ENCODE measurements around the gene BBS1. TPM values are rescaled to one million over a fixed set of nuclear protein-coding genes. Genes with fewer than 3 reads are reported as not detected.
A peak's percentile ranks its signal among the peaks of the same experiment; 100 is the strongest.

Gene BBS1
- total RNA-seq, 2 experiments from 2014 or later, result 11.1 to 13.2 TPM

- ChIA-PET CTCF (interaction anchor here (0.6 kb wide), 1 partner anchor 157 kb away, joined by 3 read pairs; no protein-coding TSS in a partner anchor), POLR2A (no interaction called here)
- no peaks in the 10 kb centered on the region for H3K27me3 Mint-ChIP-seq
- H3K9me3 Mint-ChIP-seq, result no peaks in the 10 kb centered on the region
- peaks cover 23% of the 10 kb centered on the region for H3K36me3 Mint-ChIP-seq
- no peak overlapping the region for H3K27ac Mint-ChIP-seq
- intact Hi-C loops (cut with micrococcal nuclease), result no loop called here
- no peak for DNase-seq
- H3K4me3 Mint-ChIP-seq, result no peak overlapping the region
- H3K4me1 Mint-ChIP-seq (ENCODE audit: low read depth), result no peaks in the 10 kb centered on the region
Measured at GRCh38 chr11:66494935-66495334, 15.5 kb upstream of the BBS1 start.

DNA sequence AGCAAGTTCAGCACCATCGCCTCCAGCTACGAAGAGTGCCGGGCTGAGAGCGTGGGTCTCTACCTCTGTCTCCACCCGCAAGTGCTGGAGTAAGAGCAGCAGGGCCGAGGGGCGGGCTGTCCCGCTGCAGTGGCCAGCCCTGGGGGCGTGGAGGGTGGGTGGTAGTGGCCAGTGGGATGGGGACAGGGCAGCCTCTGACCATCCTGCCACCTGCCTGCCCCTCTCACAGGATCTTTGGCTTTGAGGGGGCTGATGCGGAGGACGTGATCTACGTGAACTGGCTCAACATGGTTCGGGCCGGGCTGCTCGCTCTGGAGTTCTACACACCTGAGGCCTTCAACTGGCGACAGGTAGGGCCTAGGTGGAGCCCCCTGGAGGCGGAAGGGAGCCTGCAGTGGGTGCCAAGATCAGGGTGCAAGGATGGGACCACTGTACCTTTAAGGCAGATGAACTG lies 15.0 kb upstream of the BBS1 start:
- Mint-ChIP-seq H3K4me1 (ENCODE audit: low read depth) (no peaks in the 10 kb centered on the region), H3K36me3 (peaks cover 22% of the 10 kb centered on the region), H3K9me3 (no peaks in the 10 kb centered on the region), H3K27me3 (no peaks in the 10 kb centered on the region), H3K27ac (no peak overlapping the region), H3K4me3 (no peak overlapping the region)
- ChIA-PET POLR2A (no interaction called here), CTCF (no interaction called here)
- DNase-seq, result peak; percentile 32
- intact Hi-C loops (cut with micrococcal nuclease), result no loop called here

DNA sequence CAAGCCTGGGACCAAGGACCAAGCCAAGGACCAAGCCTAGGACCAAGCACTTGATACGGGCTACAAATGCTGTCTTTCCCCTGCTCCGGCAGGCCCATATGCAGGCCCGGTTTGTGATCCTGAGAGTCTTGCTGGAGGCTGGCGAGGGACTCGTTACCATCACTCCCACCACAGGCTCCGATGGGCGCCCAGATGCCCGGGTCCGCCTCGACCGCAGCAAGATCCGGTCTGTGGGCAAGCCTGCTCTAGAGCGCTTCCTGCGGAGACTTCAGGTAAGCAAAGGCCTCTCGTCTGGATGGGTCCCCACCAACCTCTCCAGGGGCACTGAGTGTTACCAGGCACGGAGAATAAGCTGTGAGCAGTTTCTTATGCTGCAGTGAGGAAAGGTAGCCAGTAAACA lies 13.2 kb upstream of the BBS1 start:
- ChIA-PET CTCF (no interaction called here), POLR2A (no interaction called here)
- Mint-ChIP-seq H3K36me3 (peaks cover 17% of the 10 kb centered on the region), H3K4me1 (ENCODE audit: low read depth) (no peaks in the 10 kb centered on the region), H3K27ac (no peak overlapping the region), H3K4me3 (no peak overlapping the region), H3K9me3 (no peaks in the 10 kb centered on the region), H3K27me3 (no peaks in the 10 kb centered on the region)
- DNase-seq, result no peak
- intact Hi-C loops (cut with micrococcal nuclease), result no loop called here

GRCh38 chr11:66498506-66498905 lies 11.9 kb upstream of the BBS1 start:
- H3K9me3 Mint-ChIP-seq, result no peaks in the 10 kb centered on the region
- ChIA-PET CTCF (no interaction called here), POLR2A (no interaction called here)
- no peak for DNase-seq
- H3K4me1 Mint-ChIP-seq (ENCODE audit: low read depth), result no peaks in the 10 kb centered on the region
- intact Hi-C loops (cut with micrococcal nuclease), result no loop called here
- H3K27me3 Mint-ChIP-seq, result no peaks in the 10 kb centered on the region
- H3K4me3 Mint-ChIP-seq, result no peak overlapping the region
- H3K27ac Mint-ChIP-seq, result no peak overlapping the region
- peaks cover 12% of the 10 kb centered on the region for H3K36me3 Mint-ChIP-seq

DNA sequence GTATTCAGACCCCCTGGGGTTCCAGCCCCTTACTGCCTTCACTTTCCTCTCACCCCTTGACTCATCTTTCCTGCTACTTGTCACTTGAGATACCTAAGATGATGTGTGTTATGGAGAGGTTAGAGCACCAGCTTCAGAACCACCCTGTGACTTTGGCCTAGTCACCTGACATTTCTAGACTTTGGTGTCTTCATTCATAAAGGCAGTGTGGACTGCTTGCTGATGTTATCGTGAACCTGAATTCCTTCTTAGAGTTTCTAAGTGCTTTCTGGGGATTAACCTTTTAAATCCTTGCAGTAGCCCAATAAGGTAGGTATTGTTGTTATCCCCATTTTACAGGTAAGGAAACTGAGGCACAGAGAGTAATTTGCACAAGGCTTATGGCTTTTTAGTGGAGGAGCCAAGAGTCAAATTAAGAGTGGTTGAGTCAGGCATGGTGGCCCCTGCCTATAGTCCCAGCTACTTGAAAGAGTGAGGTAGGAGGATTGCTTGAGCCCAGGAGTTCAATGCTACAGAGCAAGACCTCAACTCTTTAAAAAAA lies 5.1 kb upstream of the BBS1 start:
- DNase-seq, result no peak
- Mint-ChIP-seq H3K9me3 (no peaks in the 10 kb centered on the region), H3K36me3 (peaks cover 8% of the 10 kb centered on the region), H3K27me3 (no peaks in the 10 kb centered on the region), H3K4me3 (no peak overlapping the region), H3K27ac (no peak overlapping the region), H3K4me1 (ENCODE audit: low read depth) (peaks cover 6% of the 10 kb centered on the region)
- intact Hi-C loops (cut with micrococcal nuclease), result no loop called here
- POLR2A ChIA-PET, result no interaction called here
- CTCF ChIA-PET, result no interaction called here

GRCh38 chr11:66509131-66509561 lies 1.3 kb upstream of the BBS1 start:
- Mint-ChIP-seq H3K4me1 (ENCODE audit: low read depth) (peaks cover 16% of the 10 kb centered on the region), H3K4me3 (no peak overlapping the region), H3K36me3 (peaks cover 9% of the 10 kb centered on the region), H3K9me3 (no peaks in the 10 kb centered on the region), H3K27ac (no peak overlapping the region), H3K27me3 (no peaks in the 10 kb centered on the region)
- ChIA-PET CTCF (interaction anchor here (1.0 to 4.2 kb wide), 3 partner anchors 17 to 168 kb away, joined by 3 to 24 read pairs (median 5); partner anchors contain the start of genes CTSF and RBM4B), POLR2A (interaction anchor here (1.0 to 1.5 kb wide), 2 partner anchors 29 to 70 kb away, joined by 3 to 4 read pairs; partner anchors contain the start of genes DPP3 and MRPL11)
- intact Hi-C loops (cut with micrococcal nuclease), result no loop called here
- peak; percentile 31 for DNase-seq

- Mint-ChIP-seq H3K4me1 (ENCODE audit: low read depth) (peaks cover 16% of the 10 kb centered on the region), H3K9me3 (no peaks in the 10 kb centered on the region), H3K36me3 (peaks cover 13% of the 10 kb centered on the region), H3K4me3 (peak overlapping the region; percentile 88), H3K27me3 (no peaks in the 10 kb centered on the region), H3K27ac (no peak overlapping the region)
- intact Hi-C loops (cut with micrococcal nuclease), result no loop called here
- POLR2A ChIA-PET, result interaction anchor here (0.5 to 1.8 kb wide), 4 partner anchors 12 to 35 kb away, joined by 3 to 8 read pairs (median 4); partner anchors contain the start of gene ZDHHC24
- no peak for DNase-seq
- CTCF ChIA-PET, result interaction anchor here (0.6 to 4.2 kb wide), 6 partner anchors 19 to 342 kb away, joined by 3 to 24 read pairs (median 4); partner anchors contain the start of genes NPAS4 and RBM4B
Measured at GRCh38 chr11:66510990-66511339, 530 bp downstream of the BBS1 start.

DNA sequence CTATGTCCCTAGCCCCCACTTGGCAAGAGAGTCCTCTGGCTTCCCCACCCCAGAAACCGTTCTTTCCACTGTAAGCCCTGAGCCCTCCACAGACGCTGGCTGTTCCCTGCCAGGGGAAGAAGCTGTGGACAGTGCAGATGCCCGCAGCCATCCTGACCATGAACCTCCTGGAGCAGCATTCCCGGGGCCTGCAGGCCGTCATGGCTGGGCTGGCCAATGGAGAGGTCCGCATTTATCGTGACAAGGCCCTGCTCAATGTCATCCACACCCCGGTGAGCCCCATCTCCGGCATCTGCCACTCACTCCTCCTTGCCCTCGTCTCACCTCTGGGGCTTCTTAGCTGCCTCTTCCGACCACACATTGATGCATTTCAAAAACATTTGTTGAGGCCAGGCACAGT lies 13.2 kb downstream of the BBS1 start:
- Mint-ChIP-seq H3K36me3 (peaks cover 26% of the 10 kb centered on the region), H3K27me3 (no peaks in the 10 kb centered on the region)
- POLR2A ChIA-PET, result no interaction called here

GRCh38 chr11:66524304-66525040 lies 14.0 kb downstream of the BBS1 start:
- no peaks in the 10 kb centered on the region for H3K4me1 Mint-ChIP-seq (ENCODE audit: low read depth)

More for the DNA sequence above, 13.2 kb downstream of the BBS1 start:
- CTCF ChIA-PET, result no interaction called here
- intact Hi-C loops (cut with micrococcal nuclease), result no loop called here
- DNase-seq, result no peak
- Mint-ChIP-seq H3K9me3 (no peaks in the 10 kb centered on the region), H3K27ac (no peak overlapping the region), H3K4me1 (ENCODE audit: low read depth) (no peaks in the 10 kb centered on the region), H3K4me3 (no peak overlapping the region)

DNA sequence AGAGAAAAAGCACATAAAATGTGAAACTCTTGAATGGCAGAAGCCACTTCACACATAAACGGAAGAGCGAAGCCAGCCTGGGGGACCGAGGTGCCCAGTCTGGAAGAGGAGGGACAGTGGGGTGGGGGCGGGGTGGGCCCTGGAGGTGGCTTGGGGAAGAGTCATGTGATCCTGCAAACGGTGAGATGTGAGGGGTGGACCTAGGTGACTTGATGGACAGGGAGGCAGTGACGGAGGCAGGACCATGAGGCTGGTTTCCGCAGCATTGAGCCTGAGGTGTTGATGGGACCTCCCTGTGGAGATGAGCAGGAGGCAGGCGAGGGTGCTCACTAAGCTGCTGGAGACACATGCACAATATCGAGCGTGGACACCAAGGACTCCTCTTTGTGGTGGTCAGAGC lies 18.6 kb downstream of the BBS1 start:
- CTCF ChIA-PET, result no interaction called here
- DNase-seq, result no peak
- Mint-ChIP-seq H3K9me3 (no peaks in the 10 kb centered on the region), H3K4me3 (no peak overlapping the region), H3K36me3 (peaks cover 6% of the 10 kb centered on the region), H3K27ac (no peak overlapping the region), H3K27me3 (no peaks in the 10 kb centered on the region), H3K4me1 (ENCODE audit: low read depth) (peaks cover 2% of the 10 kb centered on the region)
- POLR2A ChIA-PET, result no interaction called here
- intact Hi-C loops (cut with micrococcal nuclease), result no loop called here

More at GRCh38 chr11:66524304-66525040, 14.0 kb downstream of the BBS1 start:
- H3K4me3 Mint-ChIP-seq, result no peak overlapping the region
- no peak for DNase-seq
- no peaks in the 10 kb centered on the region for H3K9me3 Mint-ChIP-seq
- CTCF ChIA-PET, result no interaction called here
- no peaks in the 10 kb centered on the region for H3K27me3 Mint-ChIP-seq
- peaks cover 24% of the 10 kb centered on the region for H3K36me3 Mint-ChIP-seq
- POLR2A ChIA-PET, result no interaction called here
- H3K27ac Mint-ChIP-seq, result no peak overlapping the region
- intact Hi-C loops (cut with micrococcal nuclease), result no loop called here

DNA sequence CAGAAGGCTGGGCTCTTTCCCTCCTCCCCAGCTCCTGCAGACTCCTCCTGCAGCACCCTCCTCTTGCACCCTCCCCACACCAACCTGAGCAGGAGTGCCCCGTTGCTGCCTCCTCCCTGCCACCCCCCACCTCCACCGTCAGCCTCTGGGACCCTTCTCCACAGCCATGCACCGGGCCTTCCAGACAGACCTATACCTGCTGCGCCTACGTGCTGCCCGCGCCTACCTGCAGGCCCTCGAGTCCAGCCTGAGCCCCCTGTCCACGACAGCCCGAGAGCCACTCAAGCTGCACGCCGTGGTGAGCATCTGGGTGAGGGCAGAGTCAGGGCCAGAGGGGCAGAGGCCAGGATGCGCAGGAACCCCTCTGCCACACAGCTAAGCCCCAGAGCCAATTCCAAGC lies 19.2 kb downstream of the BBS1 start:
- Mint-ChIP-seq H3K4me1 (ENCODE audit: low read depth) (peaks cover 2% of the 10 kb centered on the region), H3K9me3 (no peaks in the 10 kb centered on the region), H3K36me3 (peaks cover 6% of the 10 kb centered on the region), H3K27me3 (no peaks in the 10 kb centered on the region), H3K4me3 (no peak overlapping the region), H3K27ac (no peak overlapping the region)
- intact Hi-C loops (cut with micrococcal nuclease), result no loop called here
- ChIA-PET POLR2A (no interaction called here), CTCF (interaction anchor here (0.6 kb wide), 1 partner anchor 19 kb away, joined by 4 read pairs; the partner anchor contains the start of gene BBS1)
- no peak for DNase-seq

DNA sequence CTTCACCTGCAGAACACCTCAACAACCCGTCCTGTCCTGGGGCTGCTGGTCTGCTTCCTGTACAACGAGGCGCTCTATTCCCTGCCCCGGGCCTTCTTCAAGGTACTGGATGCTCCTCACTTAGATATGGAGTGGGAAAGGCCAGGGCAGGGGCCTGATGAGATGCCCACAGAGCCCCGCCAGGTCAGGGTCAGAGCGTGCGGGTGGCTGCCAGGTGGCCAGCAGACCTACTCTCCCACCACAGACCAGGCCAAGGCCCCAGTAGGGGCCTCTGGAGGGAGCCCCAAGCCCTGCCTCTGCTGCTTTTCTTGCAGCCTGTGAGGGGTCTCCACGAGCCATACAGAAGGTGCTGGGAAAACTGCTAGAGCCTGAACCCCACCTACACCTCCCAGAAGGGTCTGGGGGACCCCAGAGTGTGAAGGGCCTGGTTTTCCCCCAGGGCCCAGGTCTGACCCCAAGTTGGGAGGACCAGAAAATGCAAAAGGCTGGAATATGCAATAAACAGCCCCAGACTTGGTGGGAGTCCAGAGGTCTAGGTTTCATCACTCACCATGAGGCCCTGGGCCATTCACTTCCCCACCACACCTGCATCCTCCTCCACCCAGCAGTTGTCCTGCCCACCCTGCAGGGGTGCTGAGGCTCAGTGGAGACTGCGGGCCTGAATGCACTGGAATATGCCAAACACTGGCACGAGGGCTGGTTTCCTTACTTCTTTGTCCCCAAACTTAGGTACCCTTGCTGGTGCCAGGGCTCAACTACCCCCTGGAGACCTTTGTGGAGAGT lies 20.7 kb downstream of the BBS1 start:
- POLR2A ChIA-PET, result no interaction called here
- CTCF ChIA-PET, result no interaction called here

More for the DNA sequence above, 20.7 kb downstream of the BBS1 start:
- DNase-seq, result no peak
- Mint-ChIP-seq H3K27me3 (no peaks in the 10 kb centered on the region), H3K9me3 (no peaks in the 10 kb centered on the region), H3K27ac (no peak overlapping the region), H3K36me3 (peaks cover 11% of the 10 kb centered on the region), H3K4me1 (ENCODE audit: low read depth) (peaks cover 2% of the 10 kb centered on the region), H3K4me3 (no peak overlapping the region)
- intact Hi-C loops (cut with micrococcal nuclease), result no loop called here

All from activated CD4-positive, alpha-beta memory T cell treated with anti-CD3 and anti-CD28 coated beads for 36 hours (primary cell).